HepG2 (cell line): ENCODE results near the gene FAM161A. TPM values are rescaled to one million over a fixed set of nuclear protein-coding genes. Genes with fewer than 3 reads are reported as not detected.

Experiments used
- ATAC-seq: fragments of 200-7000 bp; cut with Tn5 transposase; 3 replicates; pipeline ENCODE4 v1.9.1; 2020; ENCODE audit warnings: mild to moderate bottlenecking, moderate library complexity
- BruUV-seq: library from RNA; stranded (reverse); fragments of 400-500 nt; replicated peaks from 2 replicates; lab custom pipeline; 2021; lab: Mats Ljungman, UMichigan
- CTCF ChIA-PET: fragments of 300-600 bp; formaldehyde crosslinking; extraction: SDS; loops from one replicate; lab custom pipeline; 2021; ENCODE audit warnings: low total read pairs, inconsistent platforms, low intra/inter-chr PET ratio; lab: Yijun Ruan, JAX
- POLR2A ChIA-PET: fragments of 350-600 bp; sonication (Branson Sonifier 250); formaldehyde crosslinking; loops from one replicate; lab custom pipeline; 2020; ENCODE audit warnings: antibody characterized with exemption, inconsistent platforms; lab: Yijun Ruan, JAX
- DNase-seq: peaks from one replicate; pipeline ENCODE4 v3.0.0-alpha.2; 2015; ENCODE audit warnings: low spot score
- FAIRE-seq: peaks from 3 replicates; lab custom pipeline; 2011; peaks lifted over from hg19 to GRCh38; lab: Jason Lieb, UNC
- H2AFZ ChIP-seq: one replicate; pipeline ENCODE4 v1.6.1; 2011; ENCODE audit warnings: low read length, inconsistent platforms
- H3K27ac ChIP-seq: fragments of 300-600 bp; 3 replicates; pipeline ENCODE4 v1.8.0; 2011; ENCODE audit warnings: mixed run types, mild to moderate bottlenecking, mixed read lengths, low read length, inconsistent platforms; ENCODE audit not compliant: insufficient read depth; ENCODE audit errors: extremely low read length
- H3K27me3 ChIP-seq, 2 experiments: fragments of 200-600 bp in 1 of 2; 2 replicates in 1 of 2; 3 replicates in 1 of 2; pipeline versions ENCODE4 v1.6.0 to v1.8.0; 2011; ENCODE audit warnings: low read length in 2 of 2, mild to moderate bottlenecking in 2 of 2, moderate library complexity in 2 of 2, inconsistent platforms in 1 of 2; ENCODE audit not compliant: insufficient read depth in 2 of 2, control insufficient read depth in 1 of 2
- H3K36me3 ChIP-seq, 2 experiments: fragments of 200-600 bp in 1 of 2; replicated peaks in 1 of 2; 2 replicates in 1 of 2; 3 replicates in 1 of 2; pipeline versions ENCODE4 v1.5.1 to v1.8.0; 2011; ENCODE audit warnings: low read length in 2 of 2, inconsistent platforms in 1 of 2; ENCODE audit not compliant: insufficient read depth in 2 of 2, control insufficient read depth in 1 of 2
- H3K4me1 ChIP-seq: 2 replicates; pipeline ENCODE4 v1.5.1; 2012; ENCODE audit warnings: low read length, inconsistent platforms; ENCODE audit not compliant: insufficient read depth
- H3K4me2 ChIP-seq: 2 replicates; pipeline ENCODE4 v1.6.0; 2011; ENCODE audit warnings: low read depth, low read length, inconsistent platforms
- H3K4me3 ChIP-seq, 3 experiments: fragments of 200-600 bp in 1 of 3; sonication (generic), shearing (Covaris generic) in 1 of 3; replicated peaks in 1 of 3; 2 replicates each; pipeline ENCODE4 v1.5.1; 2011 to 2016; ENCODE audit warnings: low read length in 3 of 3, inconsistent platforms in 2 of 3, low read depth in 2 of 3, mild to moderate bottlenecking in 2 of 3, control low read depth in 1 of 3, mixed read lengths in 1 of 3; ENCODE audit not compliant: insufficient read depth in 1 of 3
- H3K79me2 ChIP-seq: one replicate; pipeline ENCODE4 v1.6.1; 2011; ENCODE audit warnings: low read length, inconsistent platforms; ENCODE audit not compliant: insufficient read depth
- H3K9ac ChIP-seq: 2 replicates; pipeline ENCODE4 v1.6.0; 2011; ENCODE audit warnings: mild to moderate bottlenecking, low read depth, low read length, inconsistent platforms; ENCODE audit not compliant: insufficient read depth
- H3K9me3 ChIP-seq: 2 replicates; pipeline ENCODE4 v1.5.1; 2012; ENCODE audit warnings: mild to moderate bottlenecking, low read length
- H4K20me1 ChIP-seq: 2 replicates; pipeline ENCODE4 v1.6.0; 2011; ENCODE audit warnings: inconsistent platforms, mild to moderate bottlenecking, low read length, moderate library complexity; ENCODE audit not compliant: insufficient read depth
- ARNTL ChIP-seq: sonication (generic); formaldehyde crosslinking; IDR thresholded peaks from 2 replicates; pipeline ENCODE4 v1.4.0; 2020; ENCODE audit warnings: mild to moderate bottlenecking, missing genetic modification reagents
- CEBPG ChIP-seq: IDR thresholded peaks from 2 replicates; pipeline ENCODE4 v1.6.1; 2016
- GLI4 ChIP-seq: sonication (generic); formaldehyde crosslinking; IDR thresholded peaks from 2 replicates; pipeline ENCODE4 v1.5.1; 2020; ENCODE audit warnings: missing genetic modification reagents, mild to moderate bottlenecking, moderate library complexity, borderline replicate concordance
- KLF12 ChIP-seq: sonication (generic); formaldehyde crosslinking; IDR thresholded peaks from 2 replicates; pipeline ENCODE4 v1.4.0; 2020; ENCODE audit warnings: missing genetic modification reagents, borderline replicate concordance
- MEF2D ChIP-seq: sonication (generic); formaldehyde crosslinking; IDR thresholded peaks from 2 replicates; pipeline ENCODE4 v1.5.1; 2020; ENCODE audit warnings: mild to moderate bottlenecking, missing genetic modification reagents
- NFE2L2 ChIP-seq: fragments of 150-350 bp; IDR thresholded peaks from 2 replicates; pipeline ENCODE4 v1.6.1; 2014; ENCODE audit warnings: low read length
- ONECUT2 ChIP-seq: sonication (generic); formaldehyde crosslinking; IDR thresholded peaks from 2 replicates; pipeline ENCODE4 v1.4.0; 2020; ENCODE audit warnings: missing genetic modification reagents
- POLR2G ChIP-seq: fragments of 200-400 bp; formaldehyde crosslinking; IDR thresholded peaks from 2 replicates; pipeline ENCODE4 v1.6.1; 2018; ENCODE audit warnings: mild to moderate bottlenecking, low read depth, low read length, moderate library complexity
- RFX3 ChIP-seq: IDR thresholded peaks from 2 replicates; pipeline ENCODE4 v1.6.1; 2016; ENCODE audit warnings: missing biosample characterization, missing genetic modification reagents
- SP5 ChIP-seq: IDR thresholded peaks from 2 replicates; pipeline ENCODE4 v1.6.1; 2016; ENCODE audit warnings: low read depth, borderline replicate concordance
- TEAD2 ChIP-seq: sonication (generic); formaldehyde crosslinking; IDR thresholded peaks from 2 replicates; pipeline ENCODE4 v1.9.0; 2021; ENCODE audit warnings: missing genetic modification reagents
- THYN1 ChIP-seq: sonication (generic); formaldehyde crosslinking; IDR thresholded peaks from 2 replicates; pipeline ENCODE4 v1.8.1; 2023; ENCODE audit warnings: low read depth, mild to moderate bottlenecking, moderate library complexity, missing genetic modification reagents, borderline replicate concordance
- ZFP62 ChIP-seq: sonication (generic); formaldehyde crosslinking; IDR thresholded peaks from 2 replicates; pipeline ENCODE4 v1.4.0; 2020; ENCODE audit warnings: missing genetic modification reagents
- ZNF232 ChIP-seq: sonication (generic); formaldehyde crosslinking; IDR thresholded peaks from 2 replicates; pipeline ENCODE4 v1.4.0; 2020; ENCODE audit warnings: missing genetic modification reagents, borderline replicate concordance
- ZNF282 ChIP-seq: fragments of 450-650 bp; IDR thresholded peaks from 2 replicates; pipeline ENCODE4 v1.6.1; 2018; ENCODE audit not compliant: partially characterized antibody
- ZNF614 ChIP-seq: IDR thresholded peaks from 2 replicates; pipeline ENCODE4 v1.6.1; 2018; ENCODE audit warnings: missing biosample characterization, missing genetic modification reagents, inconsistent platforms, borderline replicate concordance
- ZNF773 ChIP-seq: sonication (generic); formaldehyde crosslinking; IDR thresholded peaks from 2 replicates; pipeline ENCODE4 v1.4.0; 2020; ENCODE audit warnings: missing genetic modification reagents, borderline replicate concordance
- ZSCAN25 ChIP-seq: sonication (generic); formaldehyde crosslinking; IDR thresholded peaks from 2 replicates; pipeline ENCODE4 v1.8.0; 2022; ENCODE audit warnings: mild to moderate bottlenecking, missing genetic modification reagents
- WGBS: methylation state at CpG from one replicate; pipeline ENCODE4 v1.1.6; 2017; ENCODE audit warnings: low lambda C conversion rate; 5-methylcytosine and 5-hydroxymethylcytosine counted together
- in situ Hi-C: cut with HindIII; loops from 2 replicates; pipeline ENCODE4 v1.10.0; 2017; ENCODE audit warnings: low pct_unique_long_range_greater_than_20kb; ENCODE audit not compliant: extremely low pct_ligation_motif_present
- intact Hi-C: fragments of 100-400 bp; cut with micrococcal nuclease; formaldehyde crosslinking; loops from one replicate; pipeline ENCODE4 v1.10.0; 2022; ENCODE audit not compliant: unreplicated experiment
- polyA plus RNA-seq, 8 experiments: library from polyadenylated mRNA; depleted of rRNA in 3 of 8; stranded (reverse) in 7 of 8; unstranded in 1 of 8; fragments of >200 nt; fragmentation: Illumina TruSeq in 4 of 8; extraction: Trizol in 4 of 8; gene quantifications; 2 replicates each; pipeline versions ENCODE4 v1.2.1 to v1.2.3, GENCODE V29; 2011 to 2016; ENCODE audit warnings: low read depth in 4 of 8, missing spikeins in 1 of 8, mixed read lengths in 1 of 8; ENCODE audit not compliant: insufficient read depth in 1 of 8
- total RNA-seq, 5 experiments: library from RNA; depleted of rRNA; stranded (reverse); fragments of >200 nt; fragmentation: Illumina TruSeq; extraction: Trizol; gene quantifications; 2 replicates each; pipeline ENCODE4 v1.2.3, GENCODE V29; 2016; ENCODE audit warnings: low read depth in 1 of 5
- TF ChIP-seq, protein P1 (sequence below): sonication (generic); formaldehyde crosslinking; conservative IDR thresholded peaks from 2 replicates; pipeline ENCODE4 v1.5.0; 2020; ENCODE audit warnings: missing genetic modification reagents
- TF ChIP-seq, protein P2 (sequence below): sonication (generic); formaldehyde crosslinking; IDR thresholded peaks from 2 replicates; pipeline ENCODE4 v1.4.0; 2020; ENCODE audit warnings: missing genetic modification reagents
- TF ChIP-seq, protein P3 (sequence below): sonication (generic); formaldehyde crosslinking; IDR thresholded peaks from 2 replicates; pipeline ENCODE4 v1.4.0; 2020; ENCODE audit warnings: mild to moderate bottlenecking, missing genetic modification reagents
- TF ChIP-seq, protein P4 (sequence below): sonication (generic); formaldehyde crosslinking; IDR thresholded peaks from 2 replicates; pipeline ENCODE4 v1.4.0; 2020; ENCODE audit warnings: mild to moderate bottlenecking, missing genetic modification reagents
- TF ChIP-seq, protein P5 (sequence below): sonication (generic); formaldehyde crosslinking; IDR thresholded peaks from 2 replicates; pipeline ENCODE4 v1.8.1; 2022; ENCODE audit warnings: mild to moderate bottlenecking, missing genetic modification reagents

Gene FAM161A
- total and polyA plus RNA-seq, 2 of the 13 experiments (the other 11 are each of a cell fraction or from before 2014, with no cell fraction given), result 2.7 to 3.4 TPM

DNA sequence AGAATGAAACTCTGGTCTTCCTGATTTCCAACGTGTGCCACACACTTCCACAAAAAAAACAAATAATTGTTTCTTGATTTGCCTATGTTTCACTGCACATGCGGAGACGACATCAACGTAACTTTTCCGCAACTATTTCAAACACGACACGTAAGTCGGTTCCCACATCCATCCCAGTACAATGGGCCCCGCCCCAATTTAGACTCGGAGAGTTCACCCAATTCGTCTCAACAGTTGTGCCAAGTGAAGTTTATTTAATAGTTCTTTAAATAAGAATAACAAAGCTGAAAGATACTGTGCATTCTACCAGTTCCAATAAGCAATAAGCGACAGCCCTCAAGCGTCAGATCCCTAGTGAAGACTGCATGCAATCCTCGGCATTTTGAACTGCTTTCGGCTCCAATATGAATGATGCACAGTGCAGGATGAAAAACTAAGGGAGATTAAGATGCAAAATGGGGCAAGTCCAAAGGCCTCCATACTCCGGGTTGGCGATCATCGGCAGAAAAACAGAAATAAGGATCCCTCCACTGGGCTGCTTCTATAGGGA lies 33.9 kb upstream of the FAM161A start:
- no peak overlapping the region for H2AFZ ChIP-seq
- peak overlapping the region; percentile 78 to 99 (median 98) for H3K4me3 ChIP-seq
- under 1% methylated on average over 18 of the region's 18 CpGs for whole genome bisulfite sequencing
- peak; percentile 40 for ATAC-seq
- H3K27me3 ChIP-seq, result no peaks in the 10 kb centered on the region; a peak in 1 of 5 replicates
- H3K9me3 ChIP-seq, result no peaks in the 10 kb centered on the region
- H3K4me2 ChIP-seq, result peak overlapping the region; percentile 92
- peak; percentile 41 for DNase-seq
- CTCF ChIA-PET, result no interaction called here
- H4K20me1 ChIP-seq, result peaks cover 26% of the 10 kb centered on the region
- peaks cover 41% of the 10 kb centered on the region for H3K79me2 ChIP-seq
- H3K36me3 ChIP-seq, result peaks cover 7 to 25% of the 10 kb centered on the region in 2 experiments
- POLR2A ChIA-PET, result interaction anchor here (1.1 kb wide), 1 partner anchor 18 kb away, joined by 3 read pairs; the partner anchor contains the start of gene COMMD1
- in situ Hi-C loops (no loop called here), intact Hi-C loops (loop anchor here (2.0 to 5.0 kb wide), 2 partner anchors 33 to 350 kb away; partner anchors contain the start of genes FAM161A and XPO1)
- H3K9ac ChIP-seq, result peak overlapping the region; percentile 98
- H3K27ac ChIP-seq, result peak overlapping the region; percentile 92
- peaks cover 32% of the 10 kb centered on the region for H3K4me1 ChIP-seq
- FAIRE-seq, result no peak
- TSS peak; percentile 83 for BruUV-seq
- TF ChIP-seq, protein P1, sequence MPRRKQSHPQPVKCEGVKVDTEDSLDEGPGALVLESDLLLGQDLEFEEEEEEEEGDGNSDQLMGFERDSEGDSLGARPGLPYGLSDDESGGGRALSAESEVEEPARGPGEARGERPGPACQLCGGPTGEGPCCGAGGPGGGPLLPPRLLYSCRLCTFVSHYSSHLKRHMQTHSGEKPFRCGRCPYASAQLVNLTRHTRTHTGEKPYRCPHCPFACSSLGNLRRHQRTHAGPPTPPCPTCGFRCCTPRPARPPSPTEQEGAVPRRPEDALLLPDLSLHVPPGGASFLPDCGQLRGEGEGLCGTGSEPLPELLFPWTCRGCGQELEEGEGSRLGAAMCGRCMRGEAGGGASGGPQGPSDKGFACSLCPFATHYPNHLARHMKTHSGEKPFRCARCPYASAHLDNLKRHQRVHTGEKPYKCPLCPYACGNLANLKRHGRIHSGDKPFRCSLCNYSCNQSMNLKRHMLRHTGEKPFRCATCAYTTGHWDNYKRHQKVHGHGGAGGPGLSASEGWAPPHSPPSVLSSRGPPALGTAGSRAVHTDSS, result no peak
- TF ChIP-seq SP5 (no peak; the same call in 1 of the 2 replicates), CEBPG (no peak), ARNTL (CRISPR knock-in tag) (no peak), GLI4 (CRISPR knock-in tag) (0 out of 2 replicates have a peak, but pooled peaks have one; percentile 30), KLF12 (CRISPR knock-in tag) (no peak; the same call in 1 of the 2 replicates), RFX3 (CRISPR knock-in tag) (no peak), NFE2L2 (no peak), THYN1 (CRISPR knock-in tag) (no peak), ZNF614 (CRISPR knock-in tag) (0 out of 2 replicates have a peak, but pooled peaks have one; percentile 17), ONECUT2 (no peak), ZNF282 (no peak), POLR2G (no peak), MEF2D (no peak), ZNF232 (no peak), TEAD2 (CRISPR knock-in tag) (no peak), ZSCAN25 (CRISPR knock-in tag) (no peak), ZNF773 (CRISPR knock-in tag) (no peak), ZFP62 (CRISPR knock-in tag) (no peak)
- TF ChIP-seq, protein P2, sequence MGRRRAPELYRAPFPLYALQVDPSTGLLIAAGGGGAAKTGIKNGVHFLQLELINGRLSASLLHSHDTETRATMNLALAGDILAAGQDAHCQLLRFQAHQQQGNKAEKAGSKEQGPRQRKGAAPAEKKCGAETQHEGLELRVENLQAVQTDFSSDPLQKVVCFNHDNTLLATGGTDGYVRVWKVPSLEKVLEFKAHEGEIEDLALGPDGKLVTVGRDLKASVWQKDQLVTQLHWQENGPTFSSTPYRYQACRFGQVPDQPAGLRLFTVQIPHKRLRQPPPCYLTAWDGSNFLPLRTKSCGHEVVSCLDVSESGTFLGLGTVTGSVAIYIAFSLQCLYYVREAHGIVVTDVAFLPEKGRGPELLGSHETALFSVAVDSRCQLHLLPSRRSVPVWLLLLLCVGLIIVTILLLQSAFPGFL (CRISPR knock-in tag), result no peak
- TF ChIP-seq, protein P3, sequence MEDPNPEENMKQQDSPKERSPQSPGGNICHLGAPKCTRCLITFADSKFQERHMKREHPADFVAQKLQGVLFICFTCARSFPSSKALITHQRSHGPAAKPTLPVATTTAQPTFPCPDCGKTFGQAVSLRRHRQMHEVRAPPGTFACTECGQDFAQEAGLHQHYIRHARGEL, result no peak
- TF ChIP-seq, protein P4, sequence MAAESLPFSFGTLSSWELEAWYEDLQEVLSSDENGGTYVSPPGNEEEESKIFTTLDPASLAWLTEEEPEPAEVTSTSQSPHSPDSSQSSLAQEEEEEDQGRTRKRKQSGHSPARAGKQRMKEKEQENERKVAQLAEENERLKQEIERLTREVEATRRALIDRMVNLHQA (CRISPR knock-in tag), result no peak
- TF ChIP-seq, protein P5, sequence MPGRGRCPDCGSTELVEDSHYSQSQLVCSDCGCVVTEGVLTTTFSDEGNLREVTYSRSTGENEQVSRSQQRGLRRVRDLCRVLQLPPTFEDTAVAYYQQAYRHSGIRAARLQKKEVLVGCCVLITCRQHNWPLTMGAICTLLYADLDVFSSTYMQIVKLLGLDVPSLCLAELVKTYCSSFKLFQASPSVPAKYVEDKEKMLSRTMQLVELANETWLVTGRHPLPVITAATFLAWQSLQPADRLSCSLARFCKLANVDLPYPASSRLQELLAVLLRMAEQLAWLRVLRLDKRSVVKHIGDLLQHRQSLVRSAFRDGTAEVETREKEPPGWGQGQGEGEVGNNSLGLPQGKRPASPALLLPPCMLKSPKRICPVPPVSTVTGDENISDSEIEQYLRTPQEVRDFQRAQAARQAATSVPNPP (CRISPR knock-in tag), result no peak
